Calu3 (cell line): ENCODE results near the gene BACE2. TPM values are rescaled to one million over a fixed set of nuclear protein-coding genes. Genes with fewer than 3 reads are reported as not detected.
"Not testable (repeated sequence)": the region's sequence is repeated elsewhere in the genome, so short reads cannot be mapped to it uniquely, and the experiment has no call there.

Source experiments
- BruUV-seq: library from RNA; stranded (reverse); fragments of 400-500 nt; replicated peaks from 2 replicates; lab custom pipeline; 2021; lab: Mats Ljungman, UMichigan
- CTCF ChIA-PET: fragments of 300-600 bp; sonication (Branson Sonifier 250); formaldehyde crosslinking; loops from one replicate; lab custom pipeline; 2022; ENCODE audit warnings: antibody characterized with exemption; lab: Charles Lee
- DNase-seq: peaks from one replicate; pipeline ENCODE4 v3.0.0; 2022
- H3K27ac Mint-ChIP-seq: one replicate; pipeline ENCODE4 v1.8.0; 2022; ENCODE audit warnings: mixed read lengths; ENCODE audit not compliant: unreplicated experiment
- H3K27me3 Mint-ChIP-seq: one replicate; pipeline ENCODE4 v1.8.0; 2022; ENCODE audit warnings: mixed read lengths; ENCODE audit not compliant: unreplicated experiment
- H3K36me3 Mint-ChIP-seq: one replicate; pipeline ENCODE4 v1.8.0; 2022; ENCODE audit warnings: mild to moderate bottlenecking, moderate library complexity, mixed read lengths; ENCODE audit not compliant: insufficient read depth, unreplicated experiment
- H3K4me1 Mint-ChIP-seq: one replicate; pipeline ENCODE4 v1.8.0; 2022; ENCODE audit warnings: mild to moderate bottlenecking, low read depth, mixed read lengths; ENCODE audit not compliant: unreplicated experiment
- H3K4me3 Mint-ChIP-seq: one replicate; pipeline ENCODE4 v1.8.0; 2022; ENCODE audit warnings: mild to moderate bottlenecking, low read depth, moderate library complexity, mixed read lengths; ENCODE audit not compliant: unreplicated experiment
- H3K9me3 Mint-ChIP-seq: one replicate; pipeline ENCODE4 v1.8.0; 2022; ENCODE audit warnings: low read depth, mixed read lengths; ENCODE audit not compliant: unreplicated experiment
- CTCF ChIP-seq: fragments of 200-600 bp; IDR thresholded peaks from one replicate; pipeline ENCODE4 v1.8.0; 2022; ENCODE audit warnings: antibody characterized with exemption; ENCODE audit not compliant: unreplicated experiment
- intact Hi-C: fragments of 100-400 bp; cut with micrococcal nuclease; formaldehyde crosslinking; loops from one replicate; pipeline ENCODE4 v1.10.0; 2022; ENCODE audit not compliant: unreplicated experiment
- total RNA-seq: library from RNA; stranded (reverse); gene quantifications from 2 replicates; pipeline ENCODE4 v1.2.3, GENCODE V29; 2022

BACE2 gene
- total RNA-seq, 1 experiment from 2014 or later: 59.0 TPM

- CTCF ChIA-PET: no interaction called here
These were observed 135.0 kb downstream of the BACE2 start for GRCh38 chr21:41302976-41303375.

DNA sequence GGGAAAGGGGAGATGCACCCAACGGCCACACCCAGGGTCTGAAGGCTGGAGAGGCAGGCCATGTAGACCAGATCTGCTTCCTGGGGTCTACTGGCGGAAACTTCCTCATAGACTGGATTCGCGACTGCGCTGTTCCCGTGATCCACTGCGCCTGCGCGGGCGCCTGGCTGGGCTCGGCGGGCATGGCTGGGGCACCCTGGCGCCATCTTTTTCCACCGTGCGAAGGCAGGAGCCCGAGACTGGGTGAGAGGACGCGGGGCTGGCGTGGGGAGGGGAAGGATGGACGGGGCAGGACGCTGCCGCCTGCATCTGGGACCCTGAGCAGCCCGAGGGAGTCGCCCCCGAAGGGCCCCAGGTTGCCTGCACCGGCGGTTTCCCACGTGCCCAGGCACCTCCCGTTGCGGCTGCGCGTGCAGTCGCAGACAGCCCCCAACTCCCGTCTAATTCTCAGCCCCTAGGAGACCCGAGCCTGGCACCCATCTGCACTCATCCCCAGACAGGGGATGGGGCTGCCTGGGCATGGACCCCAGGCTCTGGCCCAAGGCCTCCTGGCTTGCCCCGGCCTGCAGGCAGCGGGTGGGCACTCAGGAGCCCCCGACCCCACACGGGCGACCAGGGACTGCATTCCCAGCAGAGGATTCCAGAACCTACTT, 136.2 kb downstream of the BACE2 start:
- H3K27ac Mint-ChIP-seq: no peak overlapping the region
- H3K27me3 Mint-ChIP-seq: peaks cover 48% of the 10 kb centered on the region
- no peak for TF ChIP-seq CTCF
- H3K4me1 Mint-ChIP-seq: no peaks in the 10 kb centered on the region
- H3K4me3 Mint-ChIP-seq: no peak overlapping the region
- no peaks in the 10 kb centered on the region for H3K9me3 Mint-ChIP-seq
- BruUV-seq: no TSS peak
- intact Hi-C loops: no loop called here
- no peaks in the 10 kb centered on the region for H3K36me3 Mint-ChIP-seq
- CTCF ChIA-PET: no interaction called here
- no peak for DNase-seq

More at GRCh38 chr21:41302976-41303375, 135.0 kb downstream of the BACE2 start:
- TF ChIP-seq CTCF: no peak
- Mint-ChIP-seq H3K4me3 (no peak overlapping the region), H3K27ac (no peak overlapping the region), H3K36me3 (no peaks in the 10 kb centered on the region), H3K27me3 (peaks cover 36% of the 10 kb centered on the region), H3K4me1 (no peaks in the 10 kb centered on the region), H3K9me3 (no peaks in the 10 kb centered on the region)
- intact Hi-C loops: no loop called here
- BruUV-seq: no TSS peak
- no peak for DNase-seq

DNA sequence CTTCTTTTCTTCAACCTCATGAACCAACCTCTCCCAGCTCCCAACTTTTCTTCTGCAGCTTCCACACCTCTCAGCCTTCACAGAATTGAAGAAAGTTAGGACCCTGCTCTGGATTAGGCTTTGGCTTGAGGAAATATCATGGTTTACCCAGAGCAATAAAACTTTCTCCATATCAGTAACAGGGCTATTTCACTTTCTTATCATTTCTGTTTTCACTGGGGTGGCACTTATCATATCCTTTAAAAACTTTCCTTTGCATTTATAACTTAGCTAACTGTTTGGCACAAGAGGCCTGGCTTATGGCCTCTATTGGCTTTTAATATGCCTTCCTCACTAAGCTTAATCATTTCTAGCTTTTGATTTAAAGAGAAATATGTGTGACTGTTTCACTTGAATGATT, 139.3 kb downstream of the BACE2 start:
- H3K4me3 Mint-ChIP-seq: no peak overlapping the region
- H3K27ac Mint-ChIP-seq: no peak overlapping the region
- H3K27me3 Mint-ChIP-seq: peaks cover 64% of the 10 kb centered on the region
- H3K36me3 Mint-ChIP-seq: no peaks in the 10 kb centered on the region
- TF ChIP-seq CTCF: no peak
- H3K4me1 Mint-ChIP-seq: no peaks in the 10 kb centered on the region
- H3K9me3 Mint-ChIP-seq: no peaks in the 10 kb centered on the region
- intact Hi-C loops: no loop called here
- no peak for DNase-seq
- no TSS peak for BruUV-seq
- CTCF ChIA-PET: no interaction called here

GRCh38 chr21:41313285-41314164, 145.6 kb downstream of the BACE2 start:
- H3K27ac Mint-ChIP-seq, H3K4me3 Mint-ChIP-seq, H3K9me3 Mint-ChIP-seq, CTCF ChIA-PET, H3K36me3 Mint-ChIP-seq, H3K4me1 Mint-ChIP-seq, BruUV-seq, intact Hi-C loops, DNase-seq: not testable (repeated sequence)
- peaks cover 52% of the 10 kb centered on the region for H3K27me3 Mint-ChIP-seq
